Smooth muscle cell (in vitro differentiated cells): ENCODE measurements around the gene IFNA16. TPM values are rescaled to one million over a fixed set of nuclear protein-coding genes. Genes with fewer than 3 reads are reported as not detected.
"Not testable (repeated sequence)": the region's sequence is repeated elsewhere in the genome, so short reads cannot be mapped to it uniquely, and the experiment has no call there.

Source experiments
- DNase-seq: peaks from one replicate; lab custom pipeline; 2025; ENCODE audit not compliant: unreplicated experiment; lab: John Stamatoyannopoulos, UW
- H2AFZ ChIP-seq: fragments of 200-600 bp; sonication (generic); 2 replicates; pipeline ENCODE4 v1.6.0; 2016; ENCODE audit warnings: antibody characterized with exemption, low read depth, mild to moderate bottlenecking
- H3F3A ChIP-seq: fragments of 200-600 bp; sonication (generic); 2 replicates; pipeline ENCODE4 v1.6.0; 2017; ENCODE audit warnings: antibody characterized with exemption, low read depth
- H3K27ac ChIP-seq: fragments of 200-600 bp; sonication (generic); 2 replicates; pipeline ENCODE4 v1.5.1; 2016; ENCODE audit warnings: low read depth, mild to moderate bottlenecking
- H3K27me3 ChIP-seq: fragments of 200-600 bp; sonication (generic); 2 replicates; pipeline ENCODE4 v1.6.1; 2016; ENCODE audit warnings: low read depth, mild to moderate bottlenecking
- H3K36me3 ChIP-seq: fragments of 200-600 bp; sonication (generic); 2 replicates; pipeline ENCODE4 v1.5.1; 2016; ENCODE audit warnings: low read depth
- H3K4me1 ChIP-seq: fragments of 200-600 bp; sonication (generic); 2 replicates; pipeline ENCODE4 v1.5.1; 2016; ENCODE audit warnings: low read depth
- H3K4me2 ChIP-seq: fragments of 200-600 bp; sonication (generic); 2 replicates; pipeline ENCODE4 v1.6.0; 2016; ENCODE audit warnings: mild to moderate bottlenecking
- H3K4me3 ChIP-seq: fragments of 200-600 bp; sonication (generic); 2 replicates; pipeline ENCODE4 v1.5.1; 2016; ENCODE audit warnings: mild to moderate bottlenecking
- H3K79me2 ChIP-seq: fragments of 200-600 bp; sonication (generic); 2 replicates; pipeline ENCODE4 v1.6.0; 2016; ENCODE audit warnings: low read depth, mild to moderate bottlenecking
- H3K9ac ChIP-seq: fragments of 200-600 bp; sonication (generic); 2 replicates; pipeline ENCODE4 v1.6.0; 2016; ENCODE audit warnings: low read depth
- H3K9me3 ChIP-seq: fragments of 200-600 bp; sonication (generic); replicated peaks from 2 replicates; pipeline ENCODE4 v1.5.1; 2016; ENCODE audit warnings: low read depth
- H4K20me1 ChIP-seq: fragments of 200-600 bp; sonication (generic); 2 replicates; pipeline ENCODE4 v1.6.0; 2016; ENCODE audit warnings: low read depth
- WGBS: methylation state at CpG from one replicate; pipeline ENCODE4 v1.1.7; 2016; ENCODE audit warnings: low lambda C conversion rate; 5-methylcytosine and 5-hydroxymethylcytosine counted together
- polyA plus RNA-seq: library from polyadenylated mRNA; unstranded; fragments of >200 nt; fragmentation: Nextera tagmentation; extraction: Ambion mirVana; gene quantifications from 2 replicates; pipeline ENCODE4 v1.2.1, GENCODE V29; 2016
- total RNA-seq: library from RNA; depleted of rRNA; stranded (reverse); fragments of >200 nt; gene quantifications from 2 replicates; pipeline ENCODE4 v1.2.3, GENCODE V29; 2014
- TF ChIP-seq, protein P1 (sequence below): fragments of 200-600 bp; sonication (generic); IDR thresholded peaks from 2 replicates; pipeline ENCODE4 v1.5.1; 2017; ENCODE audit warnings: borderline replicate concordance, mild to moderate bottlenecking, antibody characterized with exemption; ENCODE audit not compliant: insufficient read depth, poor library complexity, severe bottlenecking

Gene IFNA16
- total and polyA plus RNA-seq, 2 experiments from 2014 or later = not detected

DNA sequence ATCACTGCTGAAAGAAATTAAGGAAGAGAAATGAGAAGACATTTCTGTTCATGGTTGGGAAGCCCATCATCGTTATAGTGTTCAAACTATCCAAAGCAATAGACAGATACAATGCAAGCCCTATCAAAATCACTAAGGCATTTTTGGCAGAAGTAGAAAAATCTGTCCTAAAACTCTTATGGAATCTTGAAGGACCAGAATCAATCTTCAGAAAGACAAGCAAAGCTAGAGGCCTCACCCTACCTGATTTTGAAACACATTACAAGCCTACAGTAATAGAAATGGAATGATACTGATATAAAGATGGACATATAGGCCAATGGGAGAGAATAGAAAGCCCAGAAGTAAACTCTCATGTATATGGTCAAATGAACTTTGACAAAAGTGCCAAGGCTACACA, 45.8 kb downstream of the IFNA16 start:
- Histone ChIP-seq H3K4me1 (no peaks in the 10 kb centered on the region), H3K27me3 (peaks cover 12% of the 10 kb centered on the region), H3K4me2 (no peak overlapping the region), H3K27ac (no peak overlapping the region), H3K36me3 (no peaks in the 10 kb centered on the region), H2AFZ (no peak overlapping the region), H3K4me3 (no peak overlapping the region), H3K9me3 (no peaks in the 10 kb centered on the region), H4K20me1 (no peaks in the 10 kb centered on the region), H3K79me2 (no peaks in the 10 kb centered on the region), H3K9ac (no peak overlapping the region), H3F3A (no peaks in the 10 kb centered on the region)
- TF ChIP-seq, protein P1, sequence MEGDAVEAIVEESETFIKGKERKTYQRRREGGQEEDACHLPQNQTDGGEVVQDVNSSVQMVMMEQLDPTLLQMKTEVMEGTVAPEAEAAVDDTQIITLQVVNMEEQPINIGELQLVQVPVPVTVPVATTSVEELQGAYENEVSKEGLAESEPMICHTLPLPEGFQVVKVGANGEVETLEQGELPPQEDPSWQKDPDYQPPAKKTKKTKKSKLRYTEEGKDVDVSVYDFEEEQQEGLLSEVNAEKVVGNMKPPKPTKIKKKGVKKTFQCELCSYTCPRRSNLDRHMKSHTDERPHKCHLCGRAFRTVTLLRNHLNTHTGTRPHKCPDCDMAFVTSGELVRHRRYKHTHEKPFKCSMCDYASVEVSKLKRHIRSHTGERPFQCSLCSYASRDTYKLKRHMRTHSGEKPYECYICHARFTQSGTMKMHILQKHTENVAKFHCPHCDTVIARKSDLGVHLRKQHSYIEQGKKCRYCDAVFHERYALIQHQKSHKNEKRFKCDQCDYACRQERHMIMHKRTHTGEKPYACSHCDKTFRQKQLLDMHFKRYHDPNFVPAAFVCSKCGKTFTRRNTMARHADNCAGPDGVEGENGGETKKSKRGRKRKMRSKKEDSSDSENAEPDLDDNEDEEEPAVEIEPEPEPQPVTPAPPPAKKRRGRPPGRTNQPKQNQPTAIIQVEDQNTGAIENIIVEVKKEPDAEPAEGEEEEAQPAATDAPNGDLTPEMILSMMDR = no peak
- no peak for DNase-seq
- 70% methylated on average over 1 of the region's 1 CpG for WGBS

GRCh38 chr9:21166560-21166959, 50.6 kb downstream of the IFNA16 start, which contains the start of gene IFNA21:
TSS of gene IFNA21 (minus strand) at chr9:21166660. CDS start at chr9:21166612, 48 bp downstream.
- H3K9ac ChIP-seq, DNase-seq, H3K27ac ChIP-seq, H3K27me3 ChIP-seq, H3F3A ChIP-seq, H3K4me3 ChIP-seq, H3K4me1 ChIP-seq, H3K79me2 ChIP-seq, H3K36me3 ChIP-seq, H3K9me3 ChIP-seq, H4K20me1 ChIP-seq, H3K4me2 ChIP-seq, H2AFZ ChIP-seq: not testable (repeated sequence)
- 92% methylated on average over 2 of the region's 2 CpGs for WGBS

Other genes starting within 250 kb of the IFNA16 start
- 5.1 and 6.2 TPM in 2 replicates for gene HACD4, start 185.7 kb downstream of the IFNA16 start, total RNA-seq
- 1.8 and 2.6 TPM in 2 replicates for gene HACD4, start 185.7 kb downstream of the IFNA16 start, polyA plus RNA-seq
- gene IFNB1, start 139.4 kb downstream of the IFNA16 start, total RNA-seq = not detected in 2 replicates
- not detected in 2 replicates for gene IFNB1, start 139.4 kb downstream of the IFNA16 start, polyA plus RNA-seq
- not detected in 2 replicates for gene IFNW1, start 75.5 kb downstream of the IFNA16 start, total RNA-seq
- gene IFNW1, start 75.5 kb downstream of the IFNA16 start, polyA plus RNA-seq = not detected in 2 replicates
- not detected in 2 replicates for gene IFNA21, start 50.7 kb downstream of the IFNA16 start, total RNA-seq
- not detected in 2 replicates for gene IFNA21, start 50.7 kb downstream of the IFNA16 start, polyA plus RNA-seq
- gene IFNA4, start 29.7 kb downstream of the IFNA16 start, total RNA-seq = not detected in 2 replicates
- not detected in 2 replicates for gene IFNA4, start 29.7 kb downstream of the IFNA16 start, polyA plus RNA-seq
- not detected in 2 replicates for gene IFNA7, start 15.1 kb downstream of the IFNA16 start, total RNA-seq
- not detected in 2 replicates for gene IFNA7, start 15.1 kb downstream of the IFNA16 start, polyA plus RNA-seq
- not detected in 2 replicates for gene IFNA10, start 10.2 kb downstream of the IFNA16 start, total RNA-seq
- not detected in 2 replicates for gene IFNA10, start 10.2 kb downstream of the IFNA16 start, polyA plus RNA-seq
- gene IFNA17, start 10.9 kb upstream of the IFNA16 start, total RNA-seq = not detected in 2 replicates
- gene IFNA17, start 10.9 kb upstream of the IFNA16 start, polyA plus RNA-seq = not detected in 2 replicates
- gene IFNA14, start 22.7 kb upstream of the IFNA16 start, total RNA-seq = not detected in 2 replicates
- gene IFNA14, start 22.7 kb upstream of the IFNA16 start, polyA plus RNA-seq = not detected in 2 replicates
- gene IFNA5, start 88.0 kb upstream of the IFNA16 start, total RNA-seq = 0.36 and 0.54 TPM in 2 replicates
- gene IFNA5, start 88.0 kb upstream of the IFNA16 start, polyA plus RNA-seq = not detected in 2 replicates
- gene KLHL9, start 118.1 kb upstream of the IFNA16 start, total RNA-seq = 37.1 and 41.1 TPM in 2 replicates
- 15.0 and 17.4 TPM in 2 replicates for gene KLHL9, start 118.1 kb upstream of the IFNA16 start, polyA plus RNA-seq
- not detected in 2 replicates for gene IFNA6, start 133.6 kb upstream of the IFNA16 start, total RNA-seq
- gene IFNA6, start 133.6 kb upstream of the IFNA16 start, polyA plus RNA-seq = not detected in 2 replicates
- not detected in 2 replicates for gene IFNA13, start 150.7 kb upstream of the IFNA16 start, total RNA-seq
- 0.40 TPM in 1 of 2 replicates, not detected in the other for gene IFNA13, start 150.7 kb upstream of the IFNA16 start, polyA plus RNA-seq
- gene IFNA2, start 168.1 kb upstream of the IFNA16 start, total RNA-seq = not detected in 2 replicates
- not detected in 2 replicates for gene IFNA2, start 168.1 kb upstream of the IFNA16 start, polyA plus RNA-seq
- gene IFNA8, start 191.8 kb upstream of the IFNA16 start, total RNA-seq = not detected in 2 replicates
- gene IFNA8, start 191.8 kb upstream of the IFNA16 start, polyA plus RNA-seq = not detected in 2 replicates
- not detected in 2 replicates for gene IFNA1, start 223.1 kb upstream of the IFNA16 start, total RNA-seq
- not detected in 2 replicates for gene IFNA1, start 223.1 kb upstream of the IFNA16 start, polyA plus RNA-seq